Measurements from ENCODE around the gene THOP1. TPM values are rescaled to one million over a fixed set of nuclear protein-coding genes. Genes with fewer than 3 reads are reported as not detected.

Gene THOP1
- total RNA-seq, 4 donors from 2014 or later = 57.8 to 88.6 (median 74.7) TPM

DNA sequence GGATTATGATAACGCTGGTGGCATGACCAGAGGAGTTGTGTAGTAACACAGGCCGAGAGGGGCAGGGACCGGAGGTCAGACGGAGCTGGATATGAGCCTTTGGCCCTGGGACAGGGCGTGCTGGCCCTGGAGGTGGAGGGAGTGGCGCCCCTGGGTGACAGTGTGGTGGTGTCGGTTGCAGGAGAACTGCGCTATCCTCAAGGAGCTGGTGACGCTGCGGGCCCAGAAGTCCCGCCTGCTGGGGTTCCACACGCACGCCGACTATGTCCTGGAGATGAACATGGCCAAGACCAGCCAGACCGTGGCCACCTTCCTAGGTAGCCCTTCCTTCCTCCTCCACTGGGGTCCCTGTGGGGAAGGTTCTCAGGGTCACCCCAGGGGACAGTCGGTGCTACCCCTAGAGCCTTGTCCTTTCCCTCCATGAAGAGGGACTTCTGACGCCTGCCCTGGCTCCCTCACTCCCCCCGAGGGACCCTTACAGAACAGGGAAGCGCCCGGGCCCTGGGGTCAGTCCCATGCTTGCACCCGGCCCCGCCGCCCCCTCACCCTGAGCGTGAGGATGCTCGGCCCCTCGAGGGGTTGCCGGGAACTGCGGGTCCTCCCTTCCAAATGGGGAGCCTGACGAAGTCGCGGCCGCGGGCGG, 21.6 kb downstream of the THOP1 start:
- intact Hi-C loops (cut with DNase I) = no loop called here
- peaks cover 23 to 96% (median 27%) of the 10 kb centered on the region in 3 donors for H3K36me3 ChIP-seq

GRCh38 chr19:2807379-2808128, 22.3 kb downstream of the THOP1 start:
- Histone ChIP-seq H3K4me1 (no peaks in the 10 kb centered on the region), H3K9me3 (no peaks in the 10 kb centered on the region), H3K27ac (no peak overlapping the region), H3K27me3 (no peaks in the 10 kb centered on the region), H3K36me3 (peaks cover 23 to 98% (median 27%) of the 10 kb centered on the region in 3 donors), H3K4me3 (no peak overlapping the region)
- TF ChIP-seq CTCF (IDR thresholded peaks at IDR 0.05) = no peak
- TF ChIP-seq POLR2A (IDR thresholded peaks at IDR 0.05) = no peak
- no peak for DNase-seq
- intact Hi-C loops (cut with DNase I) = no loop called here
- WGBS, 2 donors = 93 to 100% methylated on average over 4 to 8 of the region's 56 CpGs

More for the DNA sequence above, 21.6 kb downstream of the THOP1 start:
- Histone ChIP-seq H3K4me3 (no peak overlapping the region), H3K27me3 (no peaks in the 10 kb centered on the region), H3K4me1 (no peaks in the 10 kb centered on the region), H3K9me3 (no peaks in the 10 kb centered on the region), H3K27ac (no peak overlapping the region)
- no peak for DNase-seq
- TF ChIP-seq POLR2A (IDR thresholded peaks at IDR 0.05) (no peak), CTCF (IDR thresholded peaks at IDR 0.05) (no peak)
- WGBS, 2 donors = 91 to 96% methylated on average over 8 to 13 of the region's 34 CpGs

GRCh38 chr19:2808129-2808941, 23.0 kb downstream of the THOP1 start:
- no peaks in the 10 kb centered on the region for H3K9me3 ChIP-seq
- DNase-seq = no peak
- 91 to 98% methylated on average over 9 to 20 of the region's 41 CpGs for WGBS, 2 donors
- intact Hi-C loops (cut with DNase I) = no loop called here
- H3K4me3 ChIP-seq = no peak overlapping the region
- H3K4me1 ChIP-seq = no peaks in the 10 kb centered on the region
- TF ChIP-seq CTCF (IDR thresholded peaks at IDR 0.05) (no peak), POLR2A (IDR thresholded peaks at IDR 0.05) (no peak)
- no peak overlapping the region for H3K27ac ChIP-seq
- no peaks in the 10 kb centered on the region for H3K27me3 ChIP-seq
- H3K36me3 ChIP-seq = peaks cover 23 to 98% (median 27%) of the 10 kb centered on the region in 3 donors

- DNase-seq = no peak
- no peak for TF ChIP-seq CTCF (IDR thresholded peaks at IDR 0.05)
- TF ChIP-seq POLR2A (IDR thresholded peaks at IDR 0.05) = no peak
- Histone ChIP-seq H3K36me3 (peaks cover 26 to 99% (median 27%) of the 10 kb centered on the region in 3 donors), H3K4me1 (no peaks in the 10 kb centered on the region), H3K27ac (no peak overlapping the region), H3K27me3 (no peaks in the 10 kb centered on the region), H3K4me3 (no peak overlapping the region), H3K9me3 (no peaks in the 10 kb centered on the region)
- 90 to 93% methylated on average over 8 to 14 of the region's 37 CpGs for WGBS, 2 donors
- intact Hi-C loops (cut with DNase I) = no loop called here
These were observed 24.3 kb downstream of the THOP1 start for GRCh38 chr19:2809387-2810140.

Measured in esophagus squamous epithelium (tissue), 5 donors.